T-helper 22 cell (primary cell): ENCODE measurements around the gene CLDN12.

Experiments
- DNase-seq: peaks from one replicate; pipeline ENCODE4 v3.0.0-alpha.2; 2020; ENCODE audit warnings: low read depth

The CLDN12 gene

DNA sequence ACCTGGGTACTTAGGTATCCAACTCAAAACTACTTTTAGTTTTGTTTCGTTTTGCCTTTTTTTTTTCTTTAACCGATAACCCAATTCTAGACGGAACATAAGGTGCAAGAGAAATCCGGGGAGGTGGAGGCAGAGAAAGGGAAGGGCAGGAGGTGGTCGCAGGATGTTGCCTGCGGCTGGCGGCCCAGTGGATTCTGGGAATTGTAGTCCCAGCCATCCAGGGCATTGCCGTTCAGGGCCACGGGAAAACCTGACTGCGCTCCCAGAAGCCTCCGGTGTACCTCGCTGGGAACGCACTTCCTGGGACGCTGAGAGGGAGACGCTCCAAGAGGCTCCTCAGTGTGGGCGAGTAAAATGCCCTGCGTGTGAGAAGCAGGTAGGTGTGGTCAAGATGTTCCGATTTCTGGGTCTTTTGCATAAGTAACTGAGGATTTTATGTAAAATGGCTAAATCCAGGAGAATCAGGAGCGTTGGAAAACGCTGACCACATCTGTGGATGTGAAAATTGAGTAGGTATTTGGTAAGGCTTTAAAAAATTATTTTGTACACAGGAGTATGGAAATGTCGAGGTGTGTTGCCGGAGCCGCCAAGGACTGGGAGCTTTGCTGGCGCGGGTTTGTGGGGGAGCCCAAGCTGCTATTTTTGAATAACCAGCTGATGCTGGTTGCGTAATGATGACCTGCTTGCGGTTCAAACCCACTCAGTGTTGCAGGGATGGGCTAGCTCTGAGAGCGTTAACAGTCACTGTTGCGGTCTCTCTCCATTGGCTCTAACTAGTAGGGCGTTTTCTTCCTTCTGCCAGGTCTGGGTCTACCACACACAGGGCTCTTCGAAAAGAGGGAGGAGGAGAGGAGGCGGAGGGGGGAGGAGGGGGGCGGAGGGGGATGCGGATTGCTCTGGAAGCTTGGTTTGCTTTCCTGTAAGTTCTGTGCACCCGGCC is at the start of gene CLDN12:
TSS of gene CLDN12 (plus strand) at position 288 of the 940 bp plus-strand sequence. CDS start 9,216 bp downstream, outside the sequence.
- DNase-seq = peak; percentile 73

DNA sequence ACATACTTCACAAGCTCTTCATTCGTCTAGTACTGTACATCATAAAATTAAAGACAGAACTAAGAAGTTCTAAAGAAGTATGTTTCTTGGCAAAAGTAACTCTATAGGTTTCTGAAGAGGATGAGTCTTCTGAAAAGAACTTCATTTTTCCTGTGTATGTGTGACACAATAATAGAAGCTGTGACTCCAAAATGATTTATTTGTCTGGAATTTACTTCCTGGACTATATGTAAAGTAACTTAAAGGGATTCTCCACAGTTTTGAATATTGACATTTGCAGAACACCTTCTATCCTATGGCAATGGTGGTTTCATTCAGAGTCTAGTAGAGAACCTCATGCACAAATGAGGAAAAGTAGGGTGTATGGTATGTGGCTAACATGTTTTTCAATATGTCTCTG is 19.8 kb upstream of the CLDN12 start:
- DNase-seq = no peak

DNA sequence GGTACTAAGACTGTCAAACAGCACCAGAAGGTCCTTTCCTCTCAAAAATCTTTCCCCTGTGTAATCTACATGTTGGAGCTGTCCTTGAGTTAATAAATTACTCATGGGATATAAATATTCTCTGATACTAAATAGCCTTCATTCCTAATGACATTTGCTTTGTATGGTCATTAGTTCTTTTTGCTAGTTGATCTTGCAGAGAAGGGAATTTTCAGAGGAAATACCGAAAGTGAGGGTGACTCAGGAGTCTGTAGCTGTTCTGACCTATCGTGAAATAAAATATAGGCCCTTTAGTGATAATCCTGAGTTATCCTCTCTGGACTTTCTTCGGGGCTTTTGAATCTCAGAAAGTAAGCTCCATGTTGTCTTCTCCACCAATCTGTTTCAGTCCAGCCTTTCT is 19.4 kb upstream of the CLDN12 start:
- DNase-seq = no peak

DNA sequence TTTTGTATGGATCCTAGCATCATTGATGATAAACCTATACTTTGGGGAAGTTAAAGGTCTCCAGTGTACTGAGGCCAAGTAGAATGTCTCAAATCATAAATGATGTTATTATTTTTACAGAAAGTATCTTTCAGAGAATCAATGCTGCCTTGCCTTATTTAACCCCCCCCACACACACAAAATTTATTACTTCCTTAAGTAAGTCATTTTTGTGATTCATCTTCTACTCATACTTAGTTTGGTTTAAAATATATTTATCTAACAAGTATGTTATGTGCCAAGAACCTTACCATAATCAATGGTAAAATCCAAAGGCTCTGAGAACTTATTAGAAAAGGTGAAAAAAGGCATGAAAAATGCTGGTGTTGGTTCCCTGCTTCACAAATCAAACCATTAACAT is 18.8 kb upstream of the CLDN12 start:
- DNase-seq = no peak

DNA sequence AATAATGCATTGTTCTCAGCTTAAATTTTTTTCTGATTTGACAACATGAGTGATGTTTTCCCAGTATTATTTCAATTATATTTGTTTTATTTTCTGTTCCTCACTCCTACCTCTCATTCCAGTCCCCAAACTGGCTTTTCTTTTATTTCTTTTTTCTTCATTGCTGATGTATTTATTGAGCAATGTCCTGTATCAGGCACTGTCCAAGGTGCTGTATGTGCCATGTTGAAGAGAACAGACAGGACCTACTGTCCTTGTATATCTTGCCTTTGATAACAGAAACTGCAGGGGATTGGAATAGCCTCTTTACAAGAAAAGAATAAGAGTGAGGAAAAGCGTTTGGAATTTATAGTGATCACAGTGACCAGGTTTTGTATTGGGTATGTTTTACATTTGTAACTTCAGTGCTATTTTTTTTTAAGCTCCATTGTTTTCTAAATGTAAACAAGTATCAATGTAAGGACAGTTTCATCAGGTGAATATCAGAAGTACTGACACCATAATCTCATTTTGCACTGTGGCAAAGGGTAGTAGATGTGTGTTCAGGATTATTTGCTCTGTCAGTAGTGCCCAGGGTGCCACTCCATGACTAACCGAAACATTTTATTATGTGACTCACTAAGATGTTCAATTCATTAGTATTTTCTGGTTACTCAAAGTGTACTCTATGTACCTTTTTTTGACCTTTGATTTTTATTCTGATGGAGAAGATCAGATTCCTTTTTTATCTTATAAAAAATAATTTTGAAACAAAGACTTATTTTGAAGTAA is 15.6 kb upstream of the CLDN12 start:
- DNase-seq = no peak

DNA sequence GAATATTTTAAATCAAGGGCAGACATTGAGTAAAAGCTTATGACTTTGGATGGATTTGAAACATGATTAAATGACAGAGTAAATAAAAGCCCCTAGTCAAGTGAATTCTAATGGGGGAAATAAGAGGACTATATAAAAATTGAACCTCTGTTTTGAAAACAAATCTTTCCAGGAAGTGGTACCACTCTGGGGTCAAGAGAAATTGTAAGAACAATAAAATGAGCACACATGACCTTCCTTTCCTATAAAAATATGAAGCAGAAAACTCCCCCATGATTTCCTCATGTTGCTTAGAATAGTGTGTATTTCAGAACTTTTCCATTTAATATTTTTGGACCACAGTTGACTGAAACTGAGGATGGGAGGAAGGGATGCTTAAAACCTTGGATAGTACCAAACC is 12.3 kb upstream of the CLDN12 start:
- no peak for DNase-seq

DNA sequence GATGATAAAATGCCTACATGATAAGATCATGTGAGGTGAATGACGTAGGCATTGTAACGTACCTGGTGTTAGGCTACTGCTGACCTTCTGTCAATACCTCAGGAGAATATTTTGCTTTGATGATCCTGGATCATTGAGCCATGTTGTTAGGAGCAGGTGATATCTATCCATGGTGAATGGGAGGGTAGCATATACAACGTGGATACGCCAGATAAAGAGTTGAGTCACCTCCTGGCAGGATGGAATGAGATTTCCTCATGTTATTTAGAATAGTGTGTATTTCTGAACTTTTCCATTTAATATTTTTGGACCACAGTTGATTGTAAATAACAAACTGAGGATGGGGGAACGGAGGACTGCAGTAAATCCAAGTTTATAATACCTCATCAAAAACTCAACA is 11.8 kb upstream of the CLDN12 start:
- no peak for DNase-seq

DNA sequence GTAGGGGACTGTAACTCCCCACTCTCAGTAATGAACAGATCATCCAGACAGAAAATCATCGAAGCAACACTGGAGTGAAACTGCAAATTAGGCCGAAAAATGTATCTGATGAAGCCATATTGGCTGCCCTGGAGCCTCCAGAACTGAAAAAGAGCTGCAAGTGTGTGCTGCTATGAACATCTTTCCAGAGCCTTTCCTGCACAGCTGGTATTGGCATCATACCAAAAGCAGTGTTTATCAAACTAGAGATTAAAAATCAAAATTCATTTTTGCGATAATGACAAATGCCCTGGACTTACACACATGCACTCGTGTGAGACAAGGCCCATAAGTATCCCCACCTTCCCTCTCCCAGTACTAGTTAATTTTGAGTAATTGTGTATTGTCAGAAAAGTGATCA is 6.8 kb upstream of the CLDN12 start:
- DNase-seq = no peak

DNA sequence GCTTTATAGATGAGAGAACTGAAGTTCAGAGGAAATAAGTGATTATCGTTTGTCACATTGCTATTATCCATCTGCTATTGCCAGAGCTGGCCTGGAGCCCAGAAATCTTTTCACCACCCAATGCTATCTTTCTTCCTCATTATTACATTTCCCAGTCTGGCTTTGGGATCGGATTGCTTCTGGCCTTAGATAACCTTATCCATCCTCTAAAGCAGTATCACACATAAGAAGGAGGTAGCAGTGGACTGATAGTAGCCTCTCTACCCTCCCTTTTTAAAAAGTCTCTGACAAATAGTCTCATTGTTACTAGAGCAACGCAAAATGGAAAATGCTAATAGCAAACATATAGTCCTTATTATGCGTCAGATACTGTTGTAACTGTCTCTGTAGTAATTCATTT is 1.3 kb upstream of the CLDN12 start:
- DNase-seq = no peak

DNA sequence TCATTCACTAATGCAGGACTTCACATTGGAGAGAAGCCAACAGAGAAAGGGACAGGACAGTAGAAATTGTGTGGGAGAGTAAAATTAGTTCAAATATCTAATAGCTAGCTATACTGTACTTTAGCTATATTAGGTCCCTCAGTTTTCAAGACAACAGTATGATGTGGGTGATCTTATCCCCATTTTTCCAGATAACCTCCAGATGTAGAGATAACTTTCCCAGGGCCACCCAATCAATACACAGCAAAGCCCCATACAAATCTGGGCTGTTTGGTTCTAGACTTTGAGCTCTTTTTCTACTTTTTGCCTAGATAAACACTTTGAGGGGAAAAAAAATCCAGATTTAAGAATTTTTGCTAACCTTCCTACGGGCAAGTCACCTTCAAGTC is 482 bp upstream of the CLDN12 start:
- DNase-seq = no peak

DNA sequence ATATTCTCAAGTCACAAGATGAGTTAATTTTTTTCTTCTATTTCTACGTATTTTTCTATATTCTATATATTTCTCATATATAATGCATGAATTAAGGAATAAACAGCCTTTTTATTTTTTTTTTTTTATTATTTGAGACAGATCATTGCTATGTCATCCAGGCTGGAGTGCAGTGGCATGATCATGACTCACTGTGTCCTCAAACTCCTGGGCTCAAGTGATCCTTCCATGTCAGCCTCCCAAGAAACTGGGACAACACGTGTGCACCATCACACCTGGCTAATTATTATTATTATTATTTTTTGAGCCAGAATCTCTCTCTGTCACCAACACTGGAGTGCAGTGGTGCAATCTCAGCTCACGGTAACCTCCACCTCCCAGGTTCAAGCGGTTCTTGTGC is 1.5 kb downstream of the CLDN12 start:
- DNase-seq = no peak

DNA sequence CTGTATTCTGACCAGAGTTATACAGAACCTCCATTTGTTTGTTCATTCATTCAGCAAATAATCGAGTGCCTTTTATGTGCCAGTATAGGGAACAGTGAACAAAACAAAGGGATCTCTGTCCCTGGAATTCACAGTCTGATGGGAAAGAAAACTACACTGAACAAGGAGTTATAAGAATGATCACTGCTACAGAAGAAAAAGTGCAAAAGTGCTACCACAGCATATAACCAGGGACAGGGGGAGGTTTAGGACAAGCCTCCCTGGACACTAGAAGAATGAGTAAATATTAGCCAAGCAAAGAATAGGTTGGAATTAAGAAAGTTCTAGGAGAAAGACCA is 4.2 kb downstream of the CLDN12 start:
- no peak for DNase-seq

DNA sequence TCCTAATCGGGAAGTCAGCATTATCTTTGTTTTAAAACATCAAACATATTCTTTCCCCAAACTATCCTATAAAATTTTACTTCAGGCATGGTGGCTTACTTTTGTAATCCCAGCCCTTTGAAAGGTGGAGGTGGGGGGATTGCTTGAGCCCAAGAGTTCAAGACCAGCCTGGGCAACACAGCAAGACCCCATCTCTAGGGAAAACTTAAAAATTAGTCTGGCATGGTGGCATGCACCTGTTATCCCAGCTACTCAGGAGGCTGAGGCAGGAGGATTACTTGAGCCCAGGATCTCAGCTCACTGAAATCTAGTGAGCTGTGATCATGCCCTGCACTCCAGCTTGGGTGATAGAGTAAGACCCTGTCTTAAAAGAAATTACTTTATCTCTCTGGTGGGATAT is 4.9 kb downstream of the CLDN12 start:
- DNase-seq = no peak

DNA sequence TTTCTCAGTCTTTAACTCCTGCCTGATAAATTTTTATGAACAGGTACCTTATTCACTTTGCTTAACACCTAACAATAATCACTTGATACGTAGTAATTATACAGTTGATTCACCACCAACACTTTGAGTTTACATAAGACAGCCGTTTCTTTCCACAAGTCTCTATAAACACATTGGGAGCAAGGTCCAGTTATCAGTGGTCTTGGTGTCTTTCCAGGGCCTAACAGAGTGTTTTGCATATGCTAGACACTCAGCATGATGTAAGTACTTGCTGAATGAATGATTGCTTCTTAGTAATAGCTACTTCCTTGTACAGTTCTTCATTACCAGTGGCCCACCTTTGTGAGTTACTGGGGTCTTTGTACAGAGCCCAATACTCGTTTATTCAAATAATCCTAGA is 6.4 kb downstream of the CLDN12 start:
- no peak for DNase-seq

DNA sequence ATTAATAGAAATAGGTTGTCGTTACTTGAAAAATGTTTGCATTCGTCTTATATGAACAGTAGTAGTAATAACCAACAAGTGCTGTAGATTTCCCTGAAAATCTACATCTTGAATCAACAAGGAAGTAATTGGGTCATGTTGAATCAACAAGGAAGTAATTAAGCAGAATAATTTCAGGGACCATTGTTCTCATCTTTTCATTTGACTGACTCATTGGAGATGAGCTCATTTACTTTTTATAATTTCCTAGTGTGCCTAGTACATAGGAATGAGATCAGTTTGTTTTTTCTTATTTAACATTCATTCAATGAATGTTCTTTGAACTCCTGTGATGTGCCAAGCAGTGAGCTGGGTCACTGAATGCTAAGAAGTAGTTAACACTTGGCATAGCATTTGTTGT is 8.2 kb downstream of the CLDN12 start:
- DNase-seq = no peak

DNA sequence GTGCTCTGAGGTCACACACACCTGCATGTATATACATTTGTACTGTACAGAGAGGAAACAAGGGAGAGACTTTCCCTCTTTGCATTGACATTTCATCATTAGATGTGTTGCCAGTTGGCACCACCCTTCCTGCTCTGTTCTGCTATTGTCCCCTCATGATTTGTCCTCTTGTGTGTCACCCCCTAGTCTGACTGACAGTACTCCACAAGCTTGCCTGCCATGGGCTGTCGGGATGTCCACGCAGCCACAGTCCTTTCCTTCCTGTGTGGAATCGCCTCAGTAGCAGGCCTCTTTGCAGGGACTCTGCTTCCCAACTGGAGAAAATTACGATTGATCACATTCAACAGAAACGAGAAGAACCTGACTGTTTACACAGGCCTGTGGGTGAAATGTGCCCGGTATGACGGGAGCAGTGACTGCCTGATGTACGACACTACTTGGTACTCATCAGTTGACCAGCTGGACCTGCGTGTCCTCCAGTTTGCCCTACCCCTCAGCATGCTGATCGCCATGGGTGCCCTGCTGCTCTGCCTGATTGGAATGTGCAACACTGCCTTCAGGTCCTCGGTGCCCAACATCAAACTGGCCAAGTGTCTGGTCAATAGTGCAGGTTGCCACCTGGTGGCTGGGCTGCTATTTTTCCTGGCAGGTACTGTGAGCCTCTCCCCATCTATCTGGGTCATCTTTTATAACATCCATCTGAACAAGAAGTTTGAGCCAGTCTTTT is 9.4 kb downstream of the CLDN12 start:
- DNase-seq = no peak

DNA sequence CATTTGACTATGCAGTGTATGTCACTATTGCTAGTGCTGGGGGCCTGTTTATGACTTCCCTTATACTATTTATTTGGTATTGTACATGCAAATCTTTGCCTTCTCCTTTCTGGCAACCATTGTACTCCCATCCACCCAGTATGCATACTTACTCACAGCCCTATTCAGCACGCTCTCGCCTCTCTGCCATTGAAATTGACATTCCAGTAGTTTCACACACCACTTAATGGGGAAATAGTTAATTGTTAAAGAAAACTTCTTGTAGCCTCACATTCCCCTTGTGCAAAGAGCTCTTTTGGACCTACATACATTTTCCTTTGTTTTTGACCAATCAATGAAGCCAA is 9.9 kb downstream of the CLDN12 start:
- no peak for DNase-seq

DNA sequence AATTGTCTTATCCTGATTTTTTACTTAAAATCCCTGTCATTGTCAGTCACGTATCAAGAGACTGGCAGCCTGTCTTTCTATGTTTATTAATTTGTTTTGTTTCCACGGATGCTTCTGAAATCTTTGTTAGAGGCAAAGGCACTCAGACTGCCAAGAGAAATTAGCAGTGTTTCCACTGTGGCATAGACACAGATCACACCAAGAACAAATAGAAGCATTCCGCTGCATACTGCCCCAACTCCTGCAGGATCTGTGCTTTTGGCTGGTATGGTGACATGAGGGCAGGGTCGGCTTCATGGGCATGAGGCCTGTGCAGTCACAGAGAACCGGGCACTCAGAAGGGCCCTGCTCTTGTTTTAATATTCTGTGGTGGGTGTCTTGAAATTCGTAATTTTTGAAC is 18.4 kb downstream of the CLDN12 start:
- DNase-seq = no peak

DNA sequence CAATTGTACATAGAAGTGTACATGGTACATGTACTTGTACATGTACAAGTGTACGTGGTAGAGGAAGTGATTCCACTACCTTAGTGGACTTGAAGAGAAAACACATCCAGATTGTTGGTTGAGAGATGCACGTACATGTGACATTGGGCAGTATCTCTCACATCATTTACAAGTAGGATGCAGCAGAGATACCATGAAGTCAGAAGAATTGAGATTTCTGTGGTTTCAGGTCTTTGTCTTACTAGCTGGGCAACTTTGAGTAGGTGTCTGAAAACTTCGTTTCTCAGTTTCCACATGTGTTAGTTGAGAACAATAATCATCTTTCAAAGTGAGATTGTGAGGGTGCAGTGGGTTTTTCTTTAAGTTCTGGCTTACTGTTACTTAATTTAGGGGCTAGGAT is 21.5 kb downstream of the CLDN12 start:
- no peak for DNase-seq

DNA sequence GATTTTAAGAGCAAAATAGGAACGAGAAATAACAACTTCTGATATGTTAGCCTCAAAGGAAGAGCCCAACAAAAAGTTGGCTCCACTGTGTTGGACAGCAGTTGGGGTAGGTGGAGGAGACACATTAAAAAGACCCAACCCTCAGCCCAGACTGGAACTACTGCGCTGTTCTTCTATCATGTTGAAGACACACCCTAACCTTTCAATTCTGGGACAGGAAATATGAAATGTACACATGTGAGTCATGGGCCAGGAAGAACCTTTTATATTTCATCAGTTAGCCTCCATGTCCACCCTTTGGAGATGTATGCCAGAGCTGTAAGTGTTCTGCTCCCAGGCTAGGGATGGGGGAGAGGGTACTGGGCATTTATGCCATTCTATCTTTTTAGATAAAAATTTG is 22.1 kb downstream of the CLDN12 start:
- DNase-seq = no peak

DNA sequence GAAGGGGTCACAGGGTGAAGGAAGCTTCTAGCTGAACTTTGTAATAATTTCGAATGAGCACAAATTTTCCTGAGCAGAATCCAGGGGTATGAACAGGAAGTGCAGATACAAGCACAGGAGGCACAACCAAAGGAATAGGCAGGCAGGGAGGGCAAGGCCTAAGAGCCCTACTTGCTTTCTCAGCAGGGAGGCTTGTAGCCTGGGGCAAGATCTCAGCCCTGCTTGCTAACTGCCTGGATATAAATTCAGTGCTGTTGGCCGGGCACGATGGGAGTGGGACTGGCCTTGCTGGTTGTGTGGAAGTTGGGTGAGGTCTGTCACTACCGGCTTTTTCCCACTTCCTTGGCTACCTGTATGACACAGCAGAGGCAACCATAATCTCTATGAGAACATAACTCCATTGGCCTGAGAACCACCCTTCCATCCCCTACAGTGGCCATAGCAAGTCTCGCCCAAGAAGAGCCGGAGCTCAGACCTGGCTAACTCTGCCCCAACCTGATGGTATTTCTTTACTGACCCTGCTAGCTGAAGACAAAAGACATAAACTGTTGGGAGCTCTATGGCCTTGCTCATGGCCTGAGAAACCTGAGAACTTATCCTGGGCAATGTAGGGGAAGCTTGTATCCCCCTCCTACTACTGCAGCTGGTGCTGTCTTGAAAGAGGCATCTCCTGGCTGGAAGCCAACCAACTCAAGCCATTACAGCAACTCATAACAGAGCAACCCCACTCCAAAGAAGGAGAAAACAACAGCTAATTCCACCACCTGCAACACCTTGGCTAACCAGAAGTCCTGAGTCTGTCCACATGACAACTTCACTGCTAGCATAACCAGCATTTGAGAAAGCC is 27.6 kb downstream of the CLDN12 start:
- no peak for DNase-seq

DNA sequence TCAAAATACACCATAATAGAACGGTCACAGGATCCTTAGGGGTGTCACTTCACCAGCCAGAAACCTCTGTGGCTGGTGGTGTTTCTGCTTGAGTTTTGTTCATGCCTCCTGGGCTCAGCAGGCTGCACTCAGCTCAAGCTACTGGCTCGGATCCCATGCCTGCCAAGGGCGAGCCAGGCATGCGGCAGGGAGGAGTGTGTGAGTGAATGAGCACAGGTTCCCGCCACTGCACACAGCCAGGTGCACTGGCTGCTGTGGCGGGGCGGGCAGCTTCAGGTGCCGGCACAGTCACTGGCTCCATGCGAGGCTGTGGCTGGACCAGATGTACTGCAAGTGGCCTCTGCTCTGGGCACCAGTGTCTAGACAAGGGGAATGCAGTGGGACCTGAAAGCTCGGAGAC is 29.5 kb downstream of the CLDN12 start:
- no peak for DNase-seq
